GM03348 (cell line): ENCODE measurements around the gene ERI2.
"Not testable (repeated sequence)": the region's sequence is repeated elsewhere in the genome, so short reads cannot be mapped to it uniquely, and the experiment has no call there.

Experiments used
- DNase-seq: peaks from one replicate; pipeline ENCODE4 v3.0.0; 2012; ENCODE audit warnings: low spot score

The ERI2 gene

GRCh38 chr16:20763461-20764232 lies 42.6 kb downstream of the ERI2 start, which contains the start of gene ACSM3:
TSS of gene ACSM3 (plus strand) at chr16:20764014. CDS start at chr16:20770035, 6,021 bp downstream.
- DNase-seq = peak; percentile 91

GRCh38 chr16:20762404-20763123 lies 43.7 kb downstream of the ERI2 start:
- DNase-seq = no peak

GRCh38 chr16:20761175-20761574 lies 45.1 kb downstream of the ERI2 start:
- DNase-seq = no peak

GRCh38 chr16:20760346-20760745 lies 45.9 kb downstream of the ERI2 start:
- no peak for DNase-seq

- DNase-seq = not testable (repeated sequence)
Measured at GRCh38 chr16:20755799-20756198, 50.5 kb downstream of the ERI2 start.

- no peak for DNase-seq
Measured at GRCh38 chr16:20755238-20755637, 51.0 kb downstream of the ERI2 start.

- DNase-seq = no peak
Measured at GRCh38 chr16:20753727-20754126, 52.5 kb downstream of the ERI2 start.

GRCh38 chr16:20750558-20750957 lies 55.7 kb downstream of the ERI2 start:
- no peak for DNase-seq

- DNase-seq = no peak
Measured at GRCh38 chr16:20749474-20749873, 56.8 kb downstream of the ERI2 start.

GRCh38 chr16:20747030-20747816 lies 59.0 kb downstream of the ERI2 start:
- DNase-seq = no peak

- DNase-seq = no peak
Measured at GRCh38 chr16:20746461-20746860, 59.8 kb downstream of the ERI2 start.
